NT2/D1 (cell line): ENCODE results near the gene ELAVL2.

Experiments
- DNase-seq: peaks from one replicate; pipeline ENCODE4 v3.0.0-alpha.2; 2011; ENCODE audit warnings: low read depth, low spot score
- H3K27me3 ChIP-seq: 2 replicates; pipeline ENCODE4 v1.6.0; 2011; ENCODE audit warnings: mild to moderate bottlenecking; ENCODE audit not compliant: insufficient read length, insufficient read depth
- H3K36me3 ChIP-seq: 2 replicates; pipeline ENCODE4 v1.6.1; 2011; ENCODE audit warnings: mild to moderate bottlenecking, low read length, mixed read lengths; ENCODE audit not compliant: insufficient read depth, insufficient read length
- H3K4me1 ChIP-seq: 2 replicates; pipeline ENCODE4 v1.5.1; 2011; ENCODE audit not compliant: insufficient read depth, insufficient read length
- H3K4me3 ChIP-seq: 2 replicates; pipeline ENCODE4 v1.5.1; 2011; ENCODE audit warnings: low read depth; ENCODE audit not compliant: insufficient read length
- H3K9ac ChIP-seq: 2 replicates; pipeline ENCODE4 v1.6.0; 2011; ENCODE audit warnings: low read depth; ENCODE audit not compliant: insufficient read length
- H3K9me3 ChIP-seq: 2 replicates; pipeline ENCODE4 v1.5.1; 2011; ENCODE audit warnings: mild to moderate bottlenecking, low read length; ENCODE audit not compliant: insufficient read depth
- SUZ12 ChIP-seq: IDR thresholded peaks from 2 replicates; pipeline ENCODE4 v1.6.1; 2011; ENCODE audit not compliant: insufficient read length, insufficient read depth; ENCODE audit errors: extremely low read depth
- YY1 ChIP-seq: IDR thresholded peaks from 2 replicates; pipeline ENCODE4 v1.6.1; 2011; ENCODE audit not compliant: insufficient read length, insufficient read depth
- ZNF274 ChIP-seq: IDR thresholded peaks from 2 replicates; pipeline ENCODE4 v1.6.1; 2011; ENCODE audit warnings: mild to moderate bottlenecking, low read depth, low read length

ELAVL2 gene

GRCh38 chr9:23796209-23796608 lies 29.8 kb downstream of the ELAVL2 start:
- no peaks in the 10 kb centered on the region for H3K27me3 ChIP-seq
- no peak for TF ChIP-seq SUZ12
- TF ChIP-seq YY1 = no peak
- TF ChIP-seq ZNF274 = no peak
- DNase-seq = no peak

DNA sequence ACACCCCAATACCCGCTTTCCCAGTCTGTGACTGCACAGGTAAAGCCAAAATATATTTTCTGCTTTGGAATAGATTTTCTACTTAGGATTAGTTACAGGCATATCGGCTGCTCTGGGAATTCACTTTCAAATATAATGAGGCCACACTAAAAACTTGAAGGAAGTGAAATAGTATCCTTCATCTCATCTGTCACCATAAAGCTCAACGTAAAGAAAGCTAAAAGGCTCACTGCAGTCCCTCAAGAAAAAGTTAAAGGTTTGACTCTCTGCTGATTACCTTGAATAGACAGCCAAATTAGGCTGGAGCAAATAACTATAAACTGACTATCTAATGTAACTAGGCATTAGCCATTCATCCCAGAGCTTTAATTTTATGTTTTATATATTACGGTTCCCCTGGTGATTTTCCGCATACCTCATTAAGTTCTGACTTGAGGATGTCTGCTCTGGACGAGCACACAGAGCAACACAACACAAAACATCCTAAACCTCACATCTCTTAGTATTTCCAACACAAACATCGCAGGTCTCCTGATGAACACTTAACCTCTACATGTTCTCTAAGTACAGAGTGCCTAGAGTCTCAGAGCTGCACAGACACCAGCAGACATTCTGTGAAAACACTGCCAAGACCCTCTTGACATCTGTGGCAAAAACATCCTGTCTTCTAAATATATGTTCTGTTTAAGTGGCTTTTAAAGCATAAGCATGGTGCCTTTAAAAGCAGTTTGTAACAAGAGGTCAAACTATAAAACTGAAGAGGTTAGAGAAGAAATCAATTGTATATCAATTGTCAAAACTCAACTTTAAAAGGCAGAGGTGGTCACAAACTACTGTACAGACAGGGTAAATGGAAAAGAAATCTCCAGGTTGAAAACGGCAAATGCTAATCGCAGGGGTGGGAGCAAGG lies 35.4 kb downstream of the ELAVL2 start:
- Histone ChIP-seq H3K9me3 (no peaks in the 10 kb centered on the region), H3K9ac (no peak overlapping the region), H3K4me1 (no peaks in the 10 kb centered on the region), H3K4me3 (no peak overlapping the region), H3K36me3 (no peaks in the 10 kb centered on the region), H3K27me3 (no peaks in the 10 kb centered on the region)
- no peak for TF ChIP-seq YY1
- no peak for TF ChIP-seq SUZ12
- no peak for TF ChIP-seq ZNF274
- no peak for DNase-seq

More at GRCh38 chr9:23796209-23796608, 29.8 kb downstream of the ELAVL2 start:
- Histone ChIP-seq H3K9me3 (no peaks in the 10 kb centered on the region), H3K9ac (no peak overlapping the region), H3K36me3 (no peaks in the 10 kb centered on the region), H3K4me3 (no peak overlapping the region), H3K4me1 (no peaks in the 10 kb centered on the region)

DNA sequence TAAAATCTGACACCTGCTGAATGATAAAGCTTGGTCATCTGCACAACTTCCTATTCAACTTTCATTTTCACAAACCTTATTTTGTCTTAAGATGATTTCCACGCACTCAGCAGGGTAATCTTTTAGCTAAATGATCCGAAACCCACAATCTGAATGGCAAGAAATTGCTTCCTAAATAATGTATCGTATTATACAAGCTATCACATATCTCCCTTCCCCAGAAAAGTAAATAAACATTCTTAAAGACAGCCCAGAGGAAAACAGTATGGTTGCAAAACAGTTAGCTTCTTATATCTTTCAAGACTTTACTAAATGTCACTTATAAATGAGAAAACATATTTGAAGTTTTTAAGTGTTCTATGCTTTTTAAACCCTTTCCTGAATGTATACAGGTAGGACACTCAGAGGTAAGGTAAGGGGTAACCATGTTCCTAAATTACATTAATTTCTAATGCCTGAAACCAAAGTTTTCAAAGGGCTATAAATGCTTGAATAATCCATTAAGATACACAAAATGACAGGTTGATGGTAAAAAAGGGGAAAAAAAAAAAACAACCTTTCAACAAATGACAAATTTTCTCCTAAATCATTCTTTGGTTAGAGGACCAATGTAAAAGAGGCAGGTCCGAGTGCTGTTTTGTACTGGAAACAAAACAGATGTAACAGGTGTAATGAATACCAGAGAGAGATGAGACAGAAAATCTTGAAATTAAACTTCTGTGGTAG lies 36.3 kb downstream of the ELAVL2 start:
- DNase-seq = no peak

DNA sequence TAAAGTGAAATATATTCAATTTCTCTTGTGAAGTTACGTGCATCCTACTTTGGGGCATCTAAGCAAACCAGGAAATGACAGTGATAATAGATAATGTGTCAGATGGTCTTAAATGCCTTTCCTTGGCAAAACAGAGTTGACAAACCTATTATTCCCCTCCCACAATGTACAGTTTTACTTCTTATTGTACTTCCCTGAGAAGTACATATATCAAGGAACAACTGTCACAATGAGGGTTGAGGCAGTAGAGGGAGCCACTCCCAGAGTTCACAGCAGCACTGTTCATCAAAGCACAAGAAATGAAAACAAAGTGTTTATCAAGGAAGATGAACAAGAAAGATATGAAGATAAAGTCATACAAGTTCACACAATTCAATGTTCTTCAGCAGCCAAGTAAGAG lies 41.1 kb downstream of the ELAVL2 start:
- H3K4me1 ChIP-seq = no peaks in the 10 kb centered on the region
- no peak for DNase-seq
- H3K9me3 ChIP-seq = no peaks in the 10 kb centered on the region
- no peak for TF ChIP-seq YY1
- H3K9ac ChIP-seq = no peak overlapping the region
- H3K4me3 ChIP-seq = no peak overlapping the region
- no peaks in the 10 kb centered on the region for H3K27me3 ChIP-seq
- no peaks in the 10 kb centered on the region for H3K36me3 ChIP-seq

More for the DNA sequence above, 36.3 kb downstream of the ELAVL2 start:
- Histone ChIP-seq H3K9me3 (no peaks in the 10 kb centered on the region), H3K4me3 (no peak overlapping the region), H3K4me1 (no peaks in the 10 kb centered on the region), H3K27me3 (no peaks in the 10 kb centered on the region), H3K36me3 (no peaks in the 10 kb centered on the region), H3K9ac (no peak overlapping the region)
- TF ChIP-seq YY1 (no peak), SUZ12 (no peak), ZNF274 (no peak)

GRCh38 chr9:23783509-23783908 lies 42.5 kb downstream of the ELAVL2 start:
- no peak overlapping the region for H3K4me3 ChIP-seq
- no peaks in the 10 kb centered on the region for H3K9me3 ChIP-seq
- peaks cover 3% of the 10 kb centered on the region for H3K4me1 ChIP-seq
- TF ChIP-seq SUZ12 (no peak), ZNF274 (no peak), YY1 (no peak)
- H3K36me3 ChIP-seq = no peaks in the 10 kb centered on the region
- H3K27me3 ChIP-seq = no peaks in the 10 kb centered on the region
- DNase-seq = no peak
- no peak overlapping the region for H3K9ac ChIP-seq

GRCh38 chr9:23779220-23779619 lies 46.8 kb downstream of the ELAVL2 start:
- no peak for DNase-seq
- Histone ChIP-seq H3K4me3 (no peak overlapping the region), H3K4me1 (peaks cover 6% of the 10 kb centered on the region), H3K27me3 (no peaks in the 10 kb centered on the region), H3K9me3 (no peaks in the 10 kb centered on the region), H3K9ac (no peak overlapping the region), H3K36me3 (no peaks in the 10 kb centered on the region)
- TF ChIP-seq YY1 (no peak), SUZ12 (no peak), ZNF274 (no peak)

DNA sequence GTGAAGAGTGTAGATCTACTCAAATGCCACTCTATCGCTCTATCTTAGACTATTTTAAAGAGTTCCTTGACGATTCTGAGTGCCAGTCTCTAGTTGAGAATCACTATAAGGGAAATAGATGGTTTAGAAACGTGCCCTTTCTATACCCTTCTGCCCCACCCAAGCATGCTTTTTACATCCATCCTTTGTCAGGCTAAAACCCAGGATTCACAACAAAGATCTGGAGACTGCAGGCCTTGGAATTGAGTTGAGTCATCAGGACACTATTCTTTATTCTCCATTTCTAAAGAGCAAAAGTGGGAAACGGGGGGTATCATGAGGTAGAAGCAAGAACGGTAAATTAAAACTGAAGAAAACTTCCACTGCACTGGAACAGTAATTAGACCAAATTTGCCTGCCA lies 48.7 kb downstream of the ELAVL2 start:
- no peak for TF ChIP-seq SUZ12
- no peak for TF ChIP-seq YY1
- Histone ChIP-seq H3K4me3 (no peak overlapping the region), H3K4me1 (peaks cover 6% of the 10 kb centered on the region)

More for the DNA sequence above, 48.7 kb downstream of the ELAVL2 start:
- H3K9me3 ChIP-seq = no peaks in the 10 kb centered on the region
- H3K9ac ChIP-seq = no peak overlapping the region
- DNase-seq = no peak
- H3K27me3 ChIP-seq = no peaks in the 10 kb centered on the region
- H3K36me3 ChIP-seq = no peaks in the 10 kb centered on the region
